Endothelial cell of umbilical vein (primary cell): ENCODE results near the gene IRF2BP2. TPM values are rescaled to one million over a fixed set of nuclear protein-coding genes. Genes with fewer than 3 reads are reported as not detected.

Experiments
- BruUV-seq: library from RNA; stranded (reverse); fragments of 400-500 nt; replicated peaks from 2 replicates; lab custom pipeline; 2021; lab: Mats Ljungman, UMichigan
- CTCF ChIA-PET: fragments of 300-600, 350-600 bp; sonication (Branson Sonifier 250); formaldehyde crosslinking; loops from one replicate; lab custom pipeline; 2021; ENCODE audit warnings: antibody characterized with exemption, inconsistent platforms; lab: Charles Lee
- POLR2A ChIA-PET: fragments of 300-600, 350-600 bp; sonication (Branson Sonifier 250); formaldehyde crosslinking; loops from one replicate; lab custom pipeline; 2021; ENCODE audit warnings: antibody characterized with exemption, inconsistent platforms; lab: Charles Lee
- DNase-seq: peaks from one replicate; pipeline ENCODE4 v3.0.0-alpha.2; 2011; ENCODE audit warnings: low read depth, low spot score
- FAIRE-seq: peaks from 2 replicates; lab custom pipeline; 2011; peaks lifted over from hg19 to GRCh38; lab: Jason Lieb, UNC
- H2AFZ ChIP-seq: 2 replicates; pipeline ENCODE4 v1.6.0; 2012; ENCODE audit warnings: low read depth, low read length, control low read depth, inconsistent platforms
- H3K27ac ChIP-seq: 2 replicates; pipeline ENCODE4 v1.5.1; 2011; ENCODE audit warnings: low read depth, mild to moderate bottlenecking, control low read depth, low read length, moderate library complexity; ENCODE audit not compliant: insufficient read depth
- H3K27me3 ChIP-seq, 2 experiments: 2 replicates each; pipeline versions ENCODE4 v1.6.0 to v1.6.1; 2011; ENCODE audit warnings: low read length in 2 of 2, mixed read lengths in 1 of 2; ENCODE audit not compliant: control insufficient read depth in 2 of 2, insufficient read depth in 2 of 2
- H3K36me3 ChIP-seq, 2 experiments: 2 replicates in 1 of 2; 3 replicates in 1 of 2; pipeline ENCODE4 v1.5.1; 2011; ENCODE audit warnings: low read length in 2 of 2, mild to moderate bottlenecking in 1 of 2, moderate library complexity in 1 of 2; ENCODE audit not compliant: control insufficient read depth in 2 of 2, insufficient read depth in 2 of 2; ENCODE audit errors: extremely low read depth in 1 of 2
- H3K4me1 ChIP-seq: 3 replicates; pipeline ENCODE4 v1.5.1; 2011; ENCODE audit warnings: mild to moderate bottlenecking, low read length; ENCODE audit not compliant: control insufficient read depth, insufficient read depth; ENCODE audit errors: extremely low read depth
- H3K4me2 ChIP-seq: 2 replicates; pipeline ENCODE4 v1.6.1; 2011; ENCODE audit warnings: low read length, control low read depth, mixed read lengths; ENCODE audit not compliant: insufficient read depth
- H3K4me3 ChIP-seq, 3 experiments: fragments of 200-600 bp in 1 of 3; sonication (generic), shearing (Covaris generic) in 1 of 3; replicated peaks in 1 of 3; 2 replicates each; pipeline ENCODE4 v1.5.1; 2011 to 2016; ENCODE audit warnings: control low read depth in 3 of 3, low read length in 3 of 3, mild to moderate bottlenecking in 2 of 3, inconsistent platforms in 1 of 3, low read depth in 1 of 3, moderate library complexity in 1 of 3; ENCODE audit not compliant: insufficient read depth in 1 of 3
- H3K79me2 ChIP-seq: 2 replicates; pipeline ENCODE4 v1.6.0; 2012; ENCODE audit warnings: low read length, inconsistent platforms; ENCODE audit not compliant: control insufficient read depth, insufficient read depth
- H3K9ac ChIP-seq: replicated peaks from 2 replicates; pipeline ENCODE3; 2011; ENCODE audit warnings: low read length, control low read depth; ENCODE audit not compliant: insufficient read depth; ENCODE audit errors: extremely low read depth
- H3K9me1 ChIP-seq: replicated peaks from 3 replicates; pipeline ENCODE4 v1.6.0; 2011; ENCODE audit warnings: mild to moderate bottlenecking, low read length; ENCODE audit not compliant: control insufficient read depth, insufficient read depth; ENCODE audit errors: extremely low read depth
- H3K9me3 ChIP-seq: replicated peaks from 2 replicates; pipeline ENCODE4 v1.5.1; 2012; ENCODE audit warnings: low read length, inconsistent platforms; ENCODE audit not compliant: control insufficient read depth, insufficient read depth
- H4K20me1 ChIP-seq: replicated peaks from 2 replicates; pipeline ENCODE3; 2011; ENCODE audit warnings: mild to moderate bottlenecking, low read length; ENCODE audit not compliant: control insufficient read depth, insufficient read depth; ENCODE audit errors: extremely low read depth
- CTCF ChIP-seq, 2 donors: IDR thresholded peaks; 1 replicate in 1 of 2; 2 replicates in 1 of 2; pipeline ENCODE4 v1.5.1; 2011; ENCODE audit warnings: low read length in 2 of 2, mild to moderate bottlenecking in 2 of 2, moderate library complexity in 2 of 2, control low read depth in 1 of 2, inconsistent platforms in 1 of 2, low read depth in 1 of 2; ENCODE audit not compliant: insufficient read depth in 1 of 2; ENCODE audit errors: extremely low read depth in 1 of 2
- EZH2 ChIP-seq: IDR thresholded peaks from 2 replicates; pipeline ENCODE4 v1.6.1; 2012; ENCODE audit warnings: borderline replicate concordance, low read depth, mild to moderate bottlenecking, moderate library complexity, low read length, inconsistent platforms; ENCODE audit not compliant: severe bottlenecking
- FOS ChIP-seq: IDR thresholded peaks from 2 replicates; pipeline ENCODE4 v1.6.1; 2011; ENCODE audit warnings: mild to moderate bottlenecking, low read length, moderate library complexity, borderline replicate concordance; ENCODE audit not compliant: insufficient read depth
- GATA2 ChIP-seq: IDR thresholded peaks from 2 replicates; pipeline ENCODE4 v1.7.0; 2011; ENCODE audit warnings: low read depth, mild to moderate bottlenecking, moderate library complexity, mixed read lengths, low read length; ENCODE audit not compliant: insufficient read length, insufficient read depth
- JUN ChIP-seq: IDR thresholded peaks from 2 replicates; pipeline ENCODE4 v1.6.1; 2011; ENCODE audit warnings: borderline replicate concordance, low read depth; ENCODE audit not compliant: insufficient read length, insufficient read depth
- MAX ChIP-seq: IDR thresholded peaks from 2 replicates; pipeline ENCODE4 v1.6.1; 2011; ENCODE audit not compliant: insufficient read depth, insufficient read length
- MYC ChIP-seq: IDR thresholded peaks from one replicate; pipeline ENCODE4 v1.6.1; 2011; ENCODE audit warnings: mild to moderate bottlenecking, low read depth, low read length
- POLR2A ChIP-seq: IDR thresholded peaks from 2 replicates; pipeline ENCODE4 v1.6.1; 2012; ENCODE audit warnings: low read depth, mild to moderate bottlenecking, control low read depth, low read length
- POLR2AphosphoS5 ChIP-seq: IDR thresholded peaks from 2 replicates; pipeline ENCODE4 v1.6.1; 2012; ENCODE audit warnings: low read depth, mild to moderate bottlenecking, control low read depth, low read length, moderate library complexity; ENCODE audit not compliant: insufficient read depth
- dilution Hi-C: fragments of 300-500 bp; cut with MboI; formaldehyde crosslinking; loops from one replicate; pipeline ENCODE4 v1.15.0; 2019; ENCODE audit warnings: low sequenced_read_pairs; ENCODE audit not compliant: extremely low pct_ligation_motif_present
- intact Hi-C: fragments of 100-400 bp; cut with micrococcal nuclease; formaldehyde crosslinking; loops from one replicate; pipeline ENCODE4 v1.10.0; 2022
- polyA plus RNA-seq, 4 experiments: library from polyadenylated mRNA; depleted of rRNA in 3 of 4; stranded (reverse) in 3 of 4; unstranded in 1 of 4; fragments of >200 nt; gene quantifications; 2 replicates each; pipeline versions ENCODE4 v1.2.1 to v1.2.3, GENCODE V29; 2011 to 2012; ENCODE audit warnings: missing spikeins in 1 of 4
- total RNA-seq: library from RNA; stranded (reverse); gene quantifications from 2 replicates; pipeline ENCODE4 v1.2.3, GENCODE V29; 2021

The IRF2BP2 gene
- total and polyA plus RNA-seq, 2 donors (not counting 3 experiments of a cell fraction or from before 2014, with no cell fraction given): 66.6 to 109 TPM

- no peak overlapping the region for H3K4me2 ChIP-seq
- H3K9me1 ChIP-seq: no peaks in the 10 kb centered on the region
- no peaks in the 10 kb centered on the region for H3K9me3 ChIP-seq
- no peak overlapping the region for H3K27ac ChIP-seq
- BruUV-seq: no TSS peak
- TF ChIP-seq MAX (no peak), POLR2A (no peak), CTCF (IDR thresholded peaks at IDR 0.05; ENCODE audit: extremely low read depth in 1 of 2, insufficient read depth in 1 of 2, low read depth in 1 of 2, low read length in 2 of 2) (no peak), GATA2 (no peak), EZH2 (no peak), MYC (no peak), JUN (no peak), FOS (no peak), POLR2AphosphoS5 (no peak)
- CTCF ChIA-PET: interaction anchor here (1.1 kb wide), 1 partner anchor 12 kb away, joined by 3 read pairs; no protein-coding TSS in a partner anchor
- no peak overlapping the region for H3K4me3 ChIP-seq
- no peaks in the 10 kb centered on the region for H4K20me1 ChIP-seq
- POLR2A ChIA-PET: no interaction called here
- dilution Hi-C loops (no loop called here), intact Hi-C loops (no loop called here)
- H3K9ac ChIP-seq: no peak overlapping the region
- no peak overlapping the region for H2AFZ ChIP-seq
- no peak for FAIRE-seq
- DNase-seq: no peak
- no peaks in the 10 kb centered on the region for H3K36me3 ChIP-seq
- peaks cover 0 to 3% of the 10 kb centered on the region in 2 experiments for H3K27me3 ChIP-seq
- no peaks in the 10 kb centered on the region for H3K79me2 ChIP-seq
- peaks cover 4% of the 10 kb centered on the region for H3K4me1 ChIP-seq
Observed at GRCh38 chr1:234565132-234565531, 44.8 kb downstream of the IRF2BP2 start.
